CD4-positive, alpha-beta T cell treated with Interleukin-17A for 4 hours (primary cell): ENCODE results near the gene EFNA1.

ENCODE experiments used
- DNase-seq: peaks from one replicate; pipeline ENCODE4 v3.0.0-alpha.2; 2020; ENCODE audit warnings: mixed read lengths

Gene EFNA1

GRCh38 chr1:155176544-155177071 is 48.9 kb downstream of the EFNA1 start:
- DNase-seq: peak; percentile 93

GRCh38 chr1:155177192-155177917 is 49.7 kb downstream of the EFNA1 start:
- no peak for DNase-seq

DNA sequence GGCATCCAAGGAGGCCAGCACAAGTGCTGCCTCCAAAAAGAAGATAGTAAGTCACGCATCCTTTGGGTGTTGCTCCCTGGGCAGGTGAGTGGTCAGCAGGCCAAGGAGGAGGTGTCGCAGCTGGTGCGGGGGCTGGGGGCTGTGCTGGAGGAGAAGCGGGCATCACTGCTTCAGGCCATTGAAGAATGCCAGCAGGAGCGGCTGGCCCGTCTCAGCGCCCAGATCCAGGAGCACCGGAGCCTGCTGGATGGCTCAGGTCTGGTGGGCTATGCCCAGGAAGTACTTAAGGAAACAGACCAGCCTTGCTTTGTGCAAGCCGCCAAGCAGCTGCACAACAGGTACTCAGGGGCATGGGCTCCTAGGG is 50.2 kb downstream of the EFNA1 start:
- DNase-seq: no peak

DNA sequence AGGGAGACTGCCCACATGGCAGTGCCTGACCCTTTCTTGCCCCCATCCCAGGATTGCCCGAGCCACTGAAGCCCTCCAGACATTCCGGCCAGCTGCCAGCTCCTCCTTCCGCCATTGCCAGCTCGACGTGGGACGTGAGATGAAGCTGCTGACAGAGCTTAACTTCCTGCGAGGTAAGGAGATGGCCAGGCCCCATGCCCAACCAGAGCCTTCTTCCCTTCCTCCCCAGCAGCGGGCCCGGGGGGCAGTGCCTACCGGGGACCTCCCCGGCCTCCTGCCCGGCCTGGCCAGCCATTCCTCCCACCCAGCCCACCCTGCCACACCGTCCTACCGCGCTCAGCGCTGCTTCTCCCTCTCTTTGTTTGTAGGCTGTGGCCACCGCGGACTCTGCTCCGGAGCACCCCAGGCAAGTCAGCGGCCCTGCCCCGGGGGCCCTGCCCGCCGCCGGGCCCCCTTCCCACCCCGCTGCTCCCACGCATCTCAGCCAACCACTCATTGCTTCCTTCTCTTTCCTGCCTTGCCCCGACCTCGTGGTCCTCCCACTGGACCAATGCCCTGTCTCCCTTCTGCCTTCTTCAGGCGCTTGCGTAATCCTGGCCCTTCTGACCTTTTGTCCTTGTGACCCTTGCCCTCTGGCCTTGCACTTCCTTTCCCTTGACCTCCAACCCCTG is 50.9 kb downstream of the EFNA1 start:
- no peak for DNase-seq

GRCh38 chr1:155179112-155180031 is 51.7 kb downstream of the EFNA1 start:
- no peak for DNase-seq

- DNase-seq: no peak
Measured at GRCh38 chr1:155181371-155182051, 53.8 kb downstream of the EFNA1 start.

DNA sequence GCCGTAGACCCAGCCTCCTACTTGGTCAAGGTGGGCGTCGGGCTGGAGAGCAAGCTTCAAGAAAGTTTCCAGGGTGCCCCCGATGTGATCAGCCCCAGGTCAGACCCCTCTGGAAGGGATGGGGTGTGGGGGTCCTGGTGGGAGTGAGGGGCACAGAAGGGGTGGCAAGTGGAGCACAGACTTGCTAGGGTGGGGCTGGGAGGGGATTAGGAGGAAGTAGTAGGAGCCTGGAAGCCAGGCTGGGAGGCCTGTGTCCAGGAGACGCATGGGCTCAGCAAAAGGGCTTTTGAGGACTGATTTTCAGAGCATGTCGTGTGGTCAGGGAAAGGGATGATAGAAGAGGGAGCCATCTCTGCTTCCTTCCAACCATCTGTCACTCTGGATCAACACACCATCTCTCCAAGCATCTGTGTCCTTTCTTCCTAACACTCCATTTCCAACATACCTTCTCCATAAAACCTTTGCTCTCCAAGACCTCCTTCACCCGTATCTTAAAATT is 54.4 kb downstream of the EFNA1 start:
- no peak for DNase-seq

DNA sequence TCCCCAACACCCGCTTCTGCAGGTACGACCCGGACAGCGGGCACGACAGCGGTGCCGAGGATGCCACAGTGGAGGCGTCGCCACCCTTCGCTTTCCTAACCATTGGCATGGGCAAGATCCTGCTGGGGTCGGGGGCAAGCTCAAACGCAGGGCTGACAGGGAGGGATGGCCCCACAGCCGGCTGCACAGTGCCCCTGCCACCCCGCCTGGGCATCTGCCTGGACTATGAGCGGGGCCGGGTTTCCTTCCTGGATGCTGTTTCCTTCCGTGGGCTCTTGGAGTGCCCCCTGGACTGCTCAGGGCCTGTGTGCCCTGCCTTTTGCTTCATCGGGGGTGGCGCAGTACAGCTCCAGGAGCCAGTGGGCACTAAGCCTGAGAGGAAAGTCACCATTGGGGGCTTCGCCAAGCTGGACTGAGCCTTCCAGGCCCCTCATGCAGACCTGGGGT is 56.1 kb downstream of the EFNA1 start:
- no peak for DNase-seq

DNA sequence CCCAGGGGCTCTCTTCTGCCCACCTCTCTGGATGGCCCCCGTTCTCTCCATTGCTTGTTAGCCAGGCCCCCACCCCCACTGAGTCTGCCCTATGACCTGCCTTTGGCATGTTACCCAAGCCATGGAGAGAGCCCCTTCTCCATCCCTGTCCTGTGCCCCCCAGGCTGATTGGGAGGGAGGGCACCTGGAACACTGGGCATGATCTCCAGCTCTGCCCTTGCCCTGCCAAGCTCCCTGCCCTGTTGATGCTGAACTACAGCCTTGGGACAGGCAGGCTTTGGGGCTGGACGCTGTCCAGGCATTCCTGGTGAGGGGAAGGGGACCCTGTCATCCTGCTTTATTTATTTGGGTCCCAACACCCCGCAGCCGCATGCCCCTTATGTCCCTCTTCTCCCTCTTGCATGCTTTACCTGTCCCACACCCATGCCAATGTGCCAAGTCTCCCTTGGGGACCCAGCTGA is 56.7 kb downstream of the EFNA1 start:
- DNase-seq: no peak
